Lower lobe of right lung (tissue), 2 donors: Measurements from ENCODE around the gene BICD2. TPM values are rescaled to one million over a fixed set of nuclear protein-coding genes. Genes with fewer than 3 reads are reported as not detected.
A peak's percentile ranks its signal among the peaks of the same experiment; 100 is the strongest.

Source experiments
- ATAC-seq, 2 donors: fragments of 200-7000 bp; cut with Tn5 transposase; one replicate each; pipeline ENCODE4 v1.9.1; 2020 to 2022; ENCODE audit warnings: mild to moderate bottlenecking in 2 of 2, moderate library complexity in 2 of 2
- DNase-seq: peaks from one replicate; pipeline ENCODE4 v3.0.0-alpha.2; 2020
- H3K27ac ChIP-seq: fragments of 200-600 bp; one replicate; pipeline ENCODE4 v1.8.0; 2022
- H3K27me3 ChIP-seq: fragments of 200-600 bp; one replicate; pipeline ENCODE4 v1.8.0; 2022; ENCODE audit warnings: low read depth
- H3K36me3 ChIP-seq: fragments of 200-600 bp; one replicate; pipeline ENCODE4 v1.8.0; 2022; ENCODE audit warnings: mild to moderate bottlenecking
- H3K4me1 ChIP-seq: fragments of 200-600 bp; one replicate; pipeline ENCODE4 v1.8.0; 2022
- H3K4me3 ChIP-seq: fragments of 200-600 bp; one replicate; pipeline ENCODE4 v1.8.0; 2022; ENCODE audit warnings: mild to moderate bottlenecking
- H3K9me3 ChIP-seq: fragments of 200-600 bp; one replicate; pipeline ENCODE4 v1.8.0; 2022
- CTCF ChIP-seq: fragments of 200-600 bp; IDR thresholded peaks from one replicate; pipeline ENCODE4 v1.8.0; 2022; ENCODE audit warnings: antibody characterized with exemption, mild to moderate bottlenecking
- intact Hi-C: fragments of 100-400 bp; cut with DNase I; formaldehyde crosslinking; loops from one replicate; pipeline ENCODE4 v1.11.0; 2022
- total RNA-seq: library from RNA; stranded (reverse); fragmentation: NEBNext Ultra II Directional; extraction: Animal tissue kit (Norgen Biotek cat#: 25700); gene quantifications from one replicate; pipeline ENCODE4 v1.2.1, GENCODE V29; 2021
- donor health status: DM: no; HTN: yes; CAD: no; lungs with severe emphysema.

The BICD2 gene
- total RNA-seq, 1 donor from 2014 or later: 34.9 TPM

GRCh38 chr9:92745331-92745730, 19.3 kb downstream of the BICD2 start:
- no peak overlapping the region for H3K27ac ChIP-seq
- DNase-seq (no peak), ATAC-seq (no peak)
- intact Hi-C loops: no loop called here
- no peaks in the 10 kb centered on the region for H3K36me3 ChIP-seq
- TF ChIP-seq CTCF: no peak
- peaks cover 74% of the 10 kb centered on the region for H3K4me1 ChIP-seq
- H3K9me3 ChIP-seq: no peaks in the 10 kb centered on the region
- H3K4me3 ChIP-seq: no peak overlapping the region
- no peaks in the 10 kb centered on the region for H3K27me3 ChIP-seq

DNA sequence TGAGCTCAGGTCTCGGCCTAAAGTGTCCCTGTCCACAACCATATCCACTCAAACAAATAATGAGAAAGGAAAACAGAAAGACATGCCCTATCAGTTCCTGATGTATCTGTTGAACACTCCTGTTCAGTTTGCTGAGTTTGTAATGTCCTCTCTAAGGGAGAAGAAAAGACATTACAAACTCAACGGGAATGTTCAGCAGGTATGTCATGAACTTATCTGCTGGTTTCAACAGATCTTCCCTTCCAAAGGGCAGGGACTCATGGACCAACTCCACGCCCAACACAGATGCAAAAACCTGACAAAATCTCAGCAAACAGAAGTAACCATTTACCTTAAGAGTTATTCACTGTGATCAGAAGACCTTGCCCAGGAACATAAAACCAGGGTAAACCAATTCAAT, 23.7 kb downstream of the BICD2 start:
- H3K36me3 ChIP-seq: no peaks in the 10 kb centered on the region
- peaks cover 70% of the 10 kb centered on the region for H3K4me1 ChIP-seq
- ATAC-seq (no peak), DNase-seq (no peak)
- H3K9me3 ChIP-seq: no peaks in the 10 kb centered on the region
- intact Hi-C loops: no loop called here
- no peak for TF ChIP-seq CTCF
- H3K27ac ChIP-seq: peak overlapping the region; percentile 63
- peak overlapping the region; percentile 16 for H3K4me3 ChIP-seq
- H3K27me3 ChIP-seq: no peaks in the 10 kb centered on the region

DNA sequence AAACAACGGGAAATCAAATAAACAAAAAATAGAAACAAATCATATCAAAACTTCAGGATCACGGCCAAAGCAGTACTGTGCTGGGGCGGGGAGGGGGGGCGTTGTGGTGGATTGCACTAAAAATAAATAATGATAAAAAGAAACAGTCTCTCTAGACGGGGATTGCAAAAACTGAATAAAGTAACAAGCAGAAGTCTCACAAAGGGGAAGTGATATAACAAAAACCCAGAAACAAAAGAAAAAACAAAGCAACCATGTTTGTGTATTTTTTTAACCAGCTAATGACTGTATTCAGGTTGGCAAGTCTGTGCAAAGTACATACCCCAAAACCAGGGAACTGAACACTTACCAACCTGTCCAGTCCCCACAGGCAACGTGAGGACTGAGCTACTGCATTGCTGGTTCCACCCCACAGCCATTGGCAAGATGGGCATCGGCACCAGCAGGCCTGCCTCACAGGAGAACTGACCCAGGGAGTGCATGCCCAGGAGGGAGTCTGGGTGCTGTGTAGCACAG, 24.1 kb downstream of the BICD2 start:
- DNase-seq: no peak

GRCh38 chr9:92740009-92740408, 24.6 kb downstream of the BICD2 start:
- no peak for DNase-seq

More for the DNA sequence above, 24.1 kb downstream of the BICD2 start:
- no peak for TF ChIP-seq CTCF
- peak overlapping the region; percentile 63 for H3K27ac ChIP-seq
- H3K27me3 ChIP-seq: no peaks in the 10 kb centered on the region
- peak overlapping the region; percentile 16 for H3K4me3 ChIP-seq
- H3K36me3 ChIP-seq: no peaks in the 10 kb centered on the region
- H3K9me3 ChIP-seq: no peaks in the 10 kb centered on the region
- ATAC-seq: peak in 1 of 2 donors; percentile 31
- H3K4me1 ChIP-seq: peaks cover 72% of the 10 kb centered on the region
- intact Hi-C loops: no loop called here

GRCh38 chr9:92739346-92739970, 25.2 kb downstream of the BICD2 start:
- Histone ChIP-seq H3K9me3 (no peaks in the 10 kb centered on the region), H3K4me1 (peaks cover 79% of the 10 kb centered on the region), H3K36me3 (no peaks in the 10 kb centered on the region), H3K27ac (peak overlapping the region; percentile 63), H3K27me3 (no peaks in the 10 kb centered on the region), H3K4me3 (no peak overlapping the region)
- ATAC-seq (no peak), DNase-seq (no peak)
- intact Hi-C loops: no loop called here
- no peak for TF ChIP-seq CTCF

More at GRCh38 chr9:92740009-92740408, 24.6 kb downstream of the BICD2 start:
- peak; percentile 13 to 45 for ATAC-seq
- Histone ChIP-seq H3K27ac (peak overlapping the region; percentile 63), H3K36me3 (no peaks in the 10 kb centered on the region), H3K4me1 (peaks cover 77% of the 10 kb centered on the region), H3K4me3 (peak overlapping the region; percentile 16), H3K9me3 (no peaks in the 10 kb centered on the region), H3K27me3 (no peaks in the 10 kb centered on the region)
- intact Hi-C loops: no loop called here
- no peak for TF ChIP-seq CTCF
